Keratinocyte (primary cell): ENCODE measurements around the gene TAGLN2.

Experiments
- EZH2 ChIP-seq: IDR thresholded peaks from one replicate; pipeline ENCODE4 v1.6.1; 2012; ENCODE audit warnings: inconsistent platforms, mild to moderate bottlenecking, low read length, moderate library complexity
- TF ChIP-seq, protein P1 (sequence below), 3 experiments: IDR thresholded peaks in 1 of 3; conservative IDR thresholded peaks in 1 of 3; optimal IDR thresholded peaks in 1 of 3; 2 replicates in 2 of 3; 3 replicates in 1 of 3; pipeline versions ENCODE3 to v1.5.1; 2011; ENCODE audit warnings: low read length in 3 of 3, mild to moderate bottlenecking in 3 of 3, moderate library complexity in 2 of 3, control low read depth in 1 of 3, inconsistent platforms in 1 of 3; ENCODE audit not compliant: insufficient read depth in 2 of 3; ENCODE audit errors: extremely low read depth in 1 of 3

- TF ChIP-seq, protein P1, sequence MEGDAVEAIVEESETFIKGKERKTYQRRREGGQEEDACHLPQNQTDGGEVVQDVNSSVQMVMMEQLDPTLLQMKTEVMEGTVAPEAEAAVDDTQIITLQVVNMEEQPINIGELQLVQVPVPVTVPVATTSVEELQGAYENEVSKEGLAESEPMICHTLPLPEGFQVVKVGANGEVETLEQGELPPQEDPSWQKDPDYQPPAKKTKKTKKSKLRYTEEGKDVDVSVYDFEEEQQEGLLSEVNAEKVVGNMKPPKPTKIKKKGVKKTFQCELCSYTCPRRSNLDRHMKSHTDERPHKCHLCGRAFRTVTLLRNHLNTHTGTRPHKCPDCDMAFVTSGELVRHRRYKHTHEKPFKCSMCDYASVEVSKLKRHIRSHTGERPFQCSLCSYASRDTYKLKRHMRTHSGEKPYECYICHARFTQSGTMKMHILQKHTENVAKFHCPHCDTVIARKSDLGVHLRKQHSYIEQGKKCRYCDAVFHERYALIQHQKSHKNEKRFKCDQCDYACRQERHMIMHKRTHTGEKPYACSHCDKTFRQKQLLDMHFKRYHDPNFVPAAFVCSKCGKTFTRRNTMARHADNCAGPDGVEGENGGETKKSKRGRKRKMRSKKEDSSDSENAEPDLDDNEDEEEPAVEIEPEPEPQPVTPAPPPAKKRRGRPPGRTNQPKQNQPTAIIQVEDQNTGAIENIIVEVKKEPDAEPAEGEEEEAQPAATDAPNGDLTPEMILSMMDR (optimal IDR thresholded peaks at IDR 0.05 in 1 of 3, IDR thresholded peaks at IDR 0.05 in 1 of 3, conservative IDR thresholded peaks at IDR 0.05 in 1 of 3; ENCODE audit: extremely low read depth in 1 of 3, insufficient read depth in 2 of 3, low read length in 3 of 3): no peak
- TF ChIP-seq EZH2: no peak
Measured at GRCh38 chr1:159957824-159958268, 32.5 kb upstream of the TAGLN2 start.
